GM23248 (cell line): Measurements from ENCODE around the gene KCNN3. TPM values are rescaled to one million over a fixed set of nuclear protein-coding genes. Genes with fewer than 3 reads are reported as not detected.

Experiments
- DNase-seq: peaks from one replicate; pipeline ENCODE4 v3.0.0-alpha.2; 2015
- H2AFZ ChIP-seq: fragments of 200-600 bp; sonication (generic); 2 replicates; pipeline ENCODE4 v1.6.1; 2016; ENCODE audit warnings: antibody characterized with exemption
- H3F3A ChIP-seq: fragments of 200-600 bp; sonication (generic); 2 replicates; pipeline ENCODE4 v1.6.1; 2016; ENCODE audit warnings: mild to moderate bottlenecking, antibody characterized with exemption, mixed run types; ENCODE audit not compliant: insufficient read depth
- H3K27ac ChIP-seq: fragments of 200-600 bp; sonication (generic); 2 replicates; pipeline ENCODE4 v1.5.1; 2016; ENCODE audit warnings: mild to moderate bottlenecking
- H3K27me3 ChIP-seq: fragments of 200-600 bp; sonication (generic); replicated peaks from 2 replicates; pipeline ENCODE4 v1.6.1; 2016; ENCODE audit warnings: mild to moderate bottlenecking; ENCODE audit not compliant: insufficient read depth
- H3K36me3 ChIP-seq: fragments of 200-600 bp; sonication (generic); 2 replicates; pipeline ENCODE4 v1.6.1; 2016; ENCODE audit warnings: low read depth, mild to moderate bottlenecking
- H3K4me1 ChIP-seq: fragments of 200-600 bp; sonication (generic); 2 replicates; pipeline ENCODE4 v1.6.1; 2016; ENCODE audit warnings: mild to moderate bottlenecking; ENCODE audit not compliant: insufficient read depth
- H3K4me2 ChIP-seq: fragments of 200-600 bp; sonication (generic); one replicate; pipeline ENCODE4 v1.6.1; 2016; ENCODE audit warnings: mild to moderate bottlenecking; ENCODE audit not compliant: unreplicated experiment
- H3K4me3 ChIP-seq: fragments of 200-600 bp; sonication (generic); 2 replicates; pipeline ENCODE4 v1.5.1; 2016; ENCODE audit warnings: mild to moderate bottlenecking
- H3K79me2 ChIP-seq: fragments of 200-600 bp; sonication (generic); 2 replicates; pipeline ENCODE4 v1.6.1; 2016; ENCODE audit warnings: mild to moderate bottlenecking; ENCODE audit not compliant: insufficient read depth
- H3K9ac ChIP-seq: fragments of 200-600 bp; sonication (generic); 2 replicates; pipeline ENCODE4 v1.6.1; 2016; ENCODE audit warnings: mild to moderate bottlenecking
- H3K9me2 ChIP-seq: fragments of 200-600 bp; sonication (generic); 2 replicates; pipeline ENCODE4 v1.6.1; 2016; ENCODE audit warnings: mixed run types, mild to moderate bottlenecking, moderate library complexity; ENCODE audit not compliant: insufficient read depth
- H3K9me3 ChIP-seq: fragments of 200-600 bp; sonication (generic); one replicate; pipeline ENCODE4 v1.6.1; 2017; ENCODE audit warnings: low read depth
- H4K20me1 ChIP-seq: fragments of 200-600 bp; sonication (generic); 2 replicates; pipeline ENCODE4 v1.6.0; 2016; ENCODE audit not compliant: insufficient read depth
- EZH2 ChIP-seq: fragments of 200-600 bp; sonication (generic); IDR thresholded peaks from 2 replicates; pipeline ENCODE4 v1.6.1; 2018; ENCODE audit warnings: antibody characterized with exemption, mild to moderate bottlenecking; ENCODE audit not compliant: insufficient read depth, poor library complexity, severe bottlenecking
- EZH2phosphoT487 ChIP-seq: fragments of 200-600 bp; sonication (generic); IDR thresholded peaks from 2 replicates; pipeline ENCODE4 v1.6.1; 2018; ENCODE audit warnings: antibody characterized with exemption, moderate library complexity, mild to moderate bottlenecking, low read depth; ENCODE audit not compliant: insufficient read depth
- WGBS, 2 experiments: methylation state at CpG; one replicate each; pipeline ENCODE4 v1.1.6; 2015 to 2017; ENCODE audit warnings: low lambda C conversion rate in 2 of 2, low coverage in 1 of 2; ENCODE audit errors: missing lambda C conversion rate in 2 of 2; 5-methylcytosine and 5-hydroxymethylcytosine counted together
- in situ Hi-C: fragments of 300-500 bp; cut with MboI; formaldehyde crosslinking; loops from 2 replicates; pipeline ENCODE4 v1.15.0; 2020
- polyA plus RNA-seq: library from polyadenylated mRNA; unstranded; fragments of >200 nt; fragmentation: Nextera tagmentation; extraction: Ambion mirVana; gene quantifications from 2 replicates; pipeline ENCODE4 v1.2.1, GENCODE V29; 2016
- total RNA-seq: library from RNA; depleted of rRNA; stranded (reverse); fragments of >200 nt; shearing (Covaris generic); gene quantifications from 2 replicates; pipeline ENCODE4 v1.2.3, GENCODE V29; 2014

KCNN3 gene
- total and polyA plus RNA-seq, 2 experiments from 2014 or later: not detected

GRCh38 chr1:154799188-154799587, 70.9 kb downstream of the KCNN3 start:
- Histone ChIP-seq H3K4me3 (no peak overlapping the region), H3K9me3 (no peaks in the 10 kb centered on the region), H4K20me1 (no peaks in the 10 kb centered on the region), H3F3A (no peaks in the 10 kb centered on the region), H3K36me3 (no peaks in the 10 kb centered on the region), H3K9me2 (no peaks in the 10 kb centered on the region), H3K4me2 (no peak overlapping the region), H2AFZ (no peak overlapping the region), H3K79me2 (no peaks in the 10 kb centered on the region), H3K4me1 (no peaks in the 10 kb centered on the region), H3K9ac (no peak overlapping the region), H3K27ac (no peak overlapping the region), H3K27me3 (peaks cover 37% of the 10 kb centered on the region)
- no peak for DNase-seq
- TF ChIP-seq EZH2 (no peak), EZH2phosphoT487 (no peak)
- in situ Hi-C loops: no loop called here
- 64 to 74% methylated on average over 5 of the region's 5 CpGs for WGBS, 2 experiments

GRCh38 chr1:154798645-154799044, 71.4 kb downstream of the KCNN3 start:
- Histone ChIP-seq H3K27ac (no peak overlapping the region), H4K20me1 (no peaks in the 10 kb centered on the region), H3K9me2 (no peaks in the 10 kb centered on the region), H3K9ac (no peak overlapping the region), H3K4me1 (no peaks in the 10 kb centered on the region), H2AFZ (no peak overlapping the region), H3K9me3 (no peaks in the 10 kb centered on the region), H3K4me3 (no peak overlapping the region), H3F3A (no peaks in the 10 kb centered on the region), H3K36me3 (no peaks in the 10 kb centered on the region), H3K79me2 (no peaks in the 10 kb centered on the region), H3K27me3 (peaks cover 32% of the 10 kb centered on the region), H3K4me2 (no peak overlapping the region)
- no peak for TF ChIP-seq EZH2phosphoT487
- no peak for TF ChIP-seq EZH2
- 20 to 26% methylated on average over 1 of the region's 1 CpG for WGBS, 2 experiments
- in situ Hi-C loops: no loop called here
- DNase-seq: peak; percentile 12

GRCh38 chr1:154797175-154797574, 72.9 kb downstream of the KCNN3 start:
- Histone ChIP-seq H4K20me1 (no peaks in the 10 kb centered on the region), H2AFZ (no peak overlapping the region), H3K9me3 (no peaks in the 10 kb centered on the region), H3K79me2 (no peaks in the 10 kb centered on the region), H3K4me3 (no peak overlapping the region), H3K27ac (no peak overlapping the region), H3K4me2 (no peak overlapping the region), H3F3A (no peaks in the 10 kb centered on the region), H3K36me3 (no peaks in the 10 kb centered on the region), H3K4me1 (no peaks in the 10 kb centered on the region), H3K27me3 (peaks cover 24% of the 10 kb centered on the region), H3K9ac (no peak overlapping the region), H3K9me2 (no peaks in the 10 kb centered on the region)
- no peak for DNase-seq
- TF ChIP-seq EZH2phosphoT487: no peak
- no peak for TF ChIP-seq EZH2
- WGBS, 2 experiments: 34 to 38% methylated on average over 6 of the region's 6 CpGs
- in situ Hi-C loops: no loop called here

- DNase-seq: no peak
- WGBS, 2 experiments: 71 to 74% methylated on average over 15 of the region's 15 CpGs
- H3K4me2 ChIP-seq: no peak overlapping the region
- H3K4me1 ChIP-seq: no peaks in the 10 kb centered on the region
- no peaks in the 10 kb centered on the region for H3K9me2 ChIP-seq
- H3F3A ChIP-seq: no peaks in the 10 kb centered on the region
- TF ChIP-seq EZH2phosphoT487 (no peak), EZH2 (no peak)
- H3K9ac ChIP-seq: no peak overlapping the region
- H3K79me2 ChIP-seq: no peaks in the 10 kb centered on the region
- no peaks in the 10 kb centered on the region for H3K36me3 ChIP-seq
- no peaks in the 10 kb centered on the region for H4K20me1 ChIP-seq
- H3K27ac ChIP-seq: no peak overlapping the region
- peaks cover 22% of the 10 kb centered on the region for H3K27me3 ChIP-seq
- H3K4me3 ChIP-seq: no peak overlapping the region
- H2AFZ ChIP-seq: no peak overlapping the region
- H3K9me3 ChIP-seq: no peaks in the 10 kb centered on the region
- in situ Hi-C loops: no loop called here
These were observed 73.7 kb downstream of the KCNN3 start for GRCh38 chr1:154796303-154796892.

- H3K9me2 ChIP-seq: no peaks in the 10 kb centered on the region
- H3K27ac ChIP-seq: no peak overlapping the region
- H3F3A ChIP-seq: no peaks in the 10 kb centered on the region
- no peak overlapping the region for H3K9ac ChIP-seq
- no peaks in the 10 kb centered on the region for H4K20me1 ChIP-seq
- WGBS, 2 experiments: 21 to 45% methylated on average over 3 of the region's 3 CpGs
- no peak for DNase-seq
- no peak overlapping the region for H2AFZ ChIP-seq
- no peaks in the 10 kb centered on the region for H3K36me3 ChIP-seq
- H3K4me2 ChIP-seq: no peak overlapping the region
- H3K4me3 ChIP-seq: no peak overlapping the region
- 0 out of 2 replicates have a peak, but pooled peaks cover 20% of the 10 kb centered on the region for H3K27me3 ChIP-seq
- H3K4me1 ChIP-seq: no peaks in the 10 kb centered on the region
- no peak for TF ChIP-seq EZH2phosphoT487
- no peak for TF ChIP-seq EZH2
- in situ Hi-C loops: no loop called here
- H3K9me3 ChIP-seq: no peaks in the 10 kb centered on the region
- no peaks in the 10 kb centered on the region for H3K79me2 ChIP-seq
These were observed 75.5 kb downstream of the KCNN3 start for GRCh38 chr1:154794608-154795007.
